Kidney tubule cell (primary cell): Measurements from ENCODE around the gene FBXW5.

Experiments used
- DNase-seq: peaks from one replicate; pipeline ENCODE4 v3.0.0-alpha.2; 2018; ENCODE audit warnings: low spot score

The FBXW5 gene

DNA sequence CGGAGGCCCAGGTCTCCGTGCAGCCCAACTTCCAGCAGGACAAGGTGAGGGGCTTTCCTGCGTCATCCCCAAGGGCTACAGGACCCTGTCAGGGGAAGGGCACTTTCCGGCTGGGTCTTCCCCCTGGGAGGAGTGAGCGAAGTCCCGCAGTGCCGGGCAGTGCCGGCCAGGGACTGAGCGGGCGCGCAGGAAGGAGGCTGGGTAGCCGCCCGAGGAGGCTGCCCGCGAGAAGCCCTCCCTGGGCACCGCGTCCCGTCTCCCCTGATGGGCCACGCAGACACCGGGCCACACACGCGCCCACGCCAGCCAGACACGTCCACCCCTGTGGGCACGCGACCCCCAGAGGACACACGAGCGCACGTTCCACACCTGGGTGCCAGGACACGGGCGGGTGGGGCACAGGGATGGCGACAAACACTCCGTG, 33.1 kb upstream of the FBXW5 start:
- no peak for DNase-seq

DNA sequence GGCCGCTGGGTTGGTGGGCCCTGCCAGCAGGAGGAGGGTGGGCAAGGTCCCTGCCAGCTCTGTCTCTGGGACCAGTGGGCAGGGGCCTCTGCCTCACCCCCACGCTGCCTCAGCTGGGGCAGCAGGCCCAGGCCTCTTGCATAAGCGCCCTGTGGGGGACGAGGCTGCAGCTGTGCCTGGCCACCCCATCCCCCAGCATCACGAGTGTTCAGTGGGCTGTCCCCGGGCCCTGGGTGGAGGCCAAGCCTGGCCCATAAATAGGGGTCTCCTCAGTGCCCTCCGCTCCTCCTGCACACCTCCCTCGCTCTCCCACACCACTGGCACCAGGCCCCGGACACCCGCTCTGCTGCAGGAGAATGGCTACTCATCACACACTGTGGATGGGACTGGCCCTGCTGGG, 32.7 kb upstream of the FBXW5 start, which contains the start of gene PTGDS:
TSS of gene PTGDS (plus strand) at position 282 of the 400 bp plus-strand sequence. CDS start at position 357, 75 bp downstream.
- DNase-seq = no peak

DNA sequence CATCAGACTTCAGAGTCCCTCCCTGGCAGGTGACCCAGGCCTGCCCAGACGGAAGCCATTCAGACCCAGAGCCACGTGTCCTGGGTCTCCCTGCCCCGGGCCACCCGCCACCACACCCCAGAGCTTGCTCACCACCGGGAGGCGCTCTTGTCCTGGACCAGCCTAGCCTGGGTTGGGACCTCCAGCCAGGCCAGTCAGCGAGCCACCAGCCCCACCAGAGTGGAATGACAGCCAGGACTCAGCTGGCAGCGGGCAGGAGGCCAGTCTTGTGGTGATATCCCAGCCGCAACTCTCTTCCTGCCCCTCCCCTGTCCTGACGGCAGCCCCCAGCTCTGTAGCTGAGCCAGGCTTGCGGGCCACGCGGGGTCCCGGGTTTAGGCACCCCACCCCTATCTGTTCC, 31.1 kb upstream of the FBXW5 start:
- no peak for DNase-seq

DNA sequence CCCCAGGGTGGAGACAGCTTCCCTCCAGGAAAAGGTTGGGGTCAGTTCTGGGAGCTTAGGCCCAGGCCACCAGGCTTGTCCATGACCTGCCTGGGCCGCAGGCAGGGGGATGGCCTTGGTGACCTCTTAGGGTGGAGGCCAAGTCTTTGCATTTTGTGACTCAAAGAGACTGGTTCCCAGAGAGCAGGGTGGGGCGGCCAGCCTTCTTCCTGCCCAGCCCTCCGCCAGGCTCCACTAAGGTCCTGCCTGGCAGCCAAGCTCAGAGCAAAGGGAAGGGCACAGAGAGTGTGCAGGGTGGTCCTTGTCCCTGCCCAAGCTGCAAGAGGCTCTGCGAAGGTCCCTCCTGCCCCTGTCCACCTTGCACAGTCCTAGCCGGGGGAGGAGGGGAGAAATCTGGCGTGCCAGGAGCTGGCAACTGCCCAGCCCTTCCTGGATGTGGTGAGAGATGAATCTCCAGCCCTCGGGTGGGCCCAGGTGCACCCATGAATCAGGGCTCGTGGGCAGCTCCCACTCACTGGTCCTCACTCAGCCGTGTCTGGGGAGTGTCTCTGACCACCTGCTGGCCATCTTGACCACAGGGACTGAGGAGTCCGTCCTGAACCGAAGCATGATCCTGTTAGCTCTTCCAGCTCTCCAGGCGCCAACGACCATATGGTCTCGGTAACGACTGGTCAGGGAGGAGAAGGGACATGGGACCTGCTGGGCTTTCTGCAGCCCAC, 30.4 kb upstream of the FBXW5 start:
- peak; percentile 29 for DNase-seq

DNA sequence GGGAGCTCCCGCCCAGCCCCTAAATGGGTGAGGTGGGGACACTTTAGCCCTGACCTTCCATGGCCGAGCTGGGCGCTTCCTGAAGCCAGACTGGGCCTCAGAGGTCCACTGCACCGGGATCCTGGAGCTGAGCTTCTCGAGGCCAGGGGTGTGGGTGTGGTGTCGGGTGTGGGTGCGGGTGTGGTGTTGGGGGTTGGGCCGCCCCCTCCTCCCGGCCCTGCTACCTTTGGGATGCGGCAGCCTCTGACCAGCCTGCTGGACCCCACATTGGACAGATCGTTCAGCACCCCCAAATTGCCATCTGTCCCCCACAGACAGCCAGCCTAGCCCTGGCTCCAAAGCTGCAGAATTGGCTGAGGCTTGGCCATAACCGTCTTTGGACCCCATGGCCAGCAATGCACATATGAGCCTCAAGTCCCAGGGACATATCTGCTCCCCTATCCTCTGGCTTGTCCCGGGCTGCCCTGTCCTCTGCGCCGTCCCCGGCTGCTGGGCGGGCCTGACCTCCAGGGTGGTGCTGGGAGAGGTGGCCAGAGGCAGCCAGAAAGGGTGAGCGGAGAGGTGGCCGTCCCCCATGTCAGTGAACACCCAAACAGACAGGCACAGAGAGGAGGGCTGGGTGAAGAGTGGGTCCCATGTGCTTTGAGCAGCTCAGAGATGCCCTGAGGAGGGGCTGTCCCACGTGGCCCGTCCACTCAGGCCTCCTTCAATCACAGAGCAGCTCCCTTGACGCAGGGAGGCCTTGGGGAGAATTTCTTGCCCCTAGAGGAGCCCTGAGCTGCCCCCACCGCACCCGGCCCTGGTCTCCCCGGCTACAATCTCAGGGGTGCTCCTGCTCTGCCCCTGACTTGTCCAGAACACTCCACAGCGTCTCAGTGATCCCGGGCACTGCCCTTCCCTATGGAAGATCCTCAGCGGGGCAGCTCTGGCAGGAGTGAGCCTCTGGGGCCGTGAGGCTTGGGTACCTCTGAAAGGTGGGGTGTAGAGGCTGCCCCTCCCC, 29.4 kb upstream of the FBXW5 start:
- DNase-seq = no peak

DNA sequence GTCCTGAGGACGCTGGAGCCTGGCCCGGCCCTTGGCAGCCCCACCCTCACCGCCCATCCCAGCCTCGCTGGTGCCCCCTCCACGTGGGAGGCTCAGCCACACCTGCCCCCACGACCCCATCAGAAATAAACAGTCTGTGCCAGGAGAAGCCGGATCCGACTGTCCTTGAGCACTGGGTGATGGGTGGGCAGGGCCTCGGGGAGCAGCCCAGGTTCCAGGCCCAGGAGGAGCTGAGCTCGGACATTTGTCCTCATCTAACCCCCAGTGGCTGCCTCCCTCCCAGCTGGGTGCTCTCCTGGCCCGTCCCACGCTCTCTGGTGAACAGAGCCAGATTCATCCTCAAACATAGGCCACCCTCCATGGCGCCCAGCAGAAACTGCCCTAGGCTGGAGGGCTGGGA, 28.2 kb upstream of the FBXW5 start:
- no peak for DNase-seq

DNA sequence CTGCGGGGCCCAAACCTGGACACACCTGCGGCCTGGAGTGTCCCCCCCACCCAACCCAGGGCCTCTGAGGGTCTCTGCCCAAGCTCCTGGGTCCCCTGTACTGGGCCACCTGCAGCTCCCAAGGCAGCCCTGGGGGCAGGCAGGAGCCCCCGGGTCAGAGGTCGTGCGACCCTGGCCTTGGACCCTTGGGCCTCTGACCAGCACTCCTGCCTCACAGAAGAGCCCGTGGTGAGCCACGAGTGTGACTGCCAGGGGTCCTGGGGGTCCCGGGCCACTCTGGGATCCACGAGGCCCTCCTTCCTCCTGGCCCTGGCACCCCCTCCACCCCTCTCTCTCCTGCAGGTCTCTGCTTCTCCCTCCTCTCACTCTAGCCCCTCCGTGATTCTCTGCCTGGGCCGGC, 27.8 kb upstream of the FBXW5 start:
- DNase-seq = no peak

DNA sequence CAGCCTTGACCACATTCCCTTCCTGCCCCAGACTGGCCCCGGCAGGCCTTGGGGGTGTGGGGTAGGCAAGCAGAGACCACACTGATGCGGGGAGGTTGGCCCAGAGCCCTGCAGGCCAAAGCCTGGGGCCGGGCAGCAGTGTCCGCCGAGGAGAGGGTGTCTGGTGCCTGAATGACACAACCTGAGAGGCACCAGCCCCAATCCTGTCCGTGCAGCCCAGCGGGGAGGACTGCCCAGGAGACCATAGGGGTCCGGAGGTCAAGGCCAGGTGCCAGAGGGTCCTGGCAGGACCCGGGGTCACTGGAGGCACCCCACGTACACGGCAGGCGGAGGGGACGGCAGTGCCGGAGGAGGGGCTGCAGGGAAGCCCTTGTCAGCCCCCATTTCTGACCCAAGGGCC, 27.2 kb upstream of the FBXW5 start:
- DNase-seq = no peak

DNA sequence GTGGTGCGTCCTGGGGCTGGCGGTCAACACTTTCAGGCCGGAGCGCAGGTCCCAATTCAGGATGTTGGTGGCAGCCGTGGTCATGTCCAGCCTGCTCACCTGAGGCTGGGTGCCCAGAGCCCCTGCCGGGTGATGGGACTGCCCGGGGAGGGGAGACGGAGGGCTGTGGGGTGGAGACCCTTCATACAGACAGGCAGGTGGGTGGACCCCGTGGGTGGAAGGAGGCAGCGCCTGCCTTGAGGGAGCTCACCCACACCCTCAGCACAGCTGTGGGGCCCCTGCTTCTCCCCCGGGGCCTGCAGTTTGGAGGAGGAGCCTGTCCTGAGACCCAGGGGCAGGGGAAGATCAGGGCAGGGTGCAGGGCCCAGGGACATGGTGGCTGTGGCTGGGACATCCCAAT, 25.8 kb upstream of the FBXW5 start:
- no peak for DNase-seq

DNA sequence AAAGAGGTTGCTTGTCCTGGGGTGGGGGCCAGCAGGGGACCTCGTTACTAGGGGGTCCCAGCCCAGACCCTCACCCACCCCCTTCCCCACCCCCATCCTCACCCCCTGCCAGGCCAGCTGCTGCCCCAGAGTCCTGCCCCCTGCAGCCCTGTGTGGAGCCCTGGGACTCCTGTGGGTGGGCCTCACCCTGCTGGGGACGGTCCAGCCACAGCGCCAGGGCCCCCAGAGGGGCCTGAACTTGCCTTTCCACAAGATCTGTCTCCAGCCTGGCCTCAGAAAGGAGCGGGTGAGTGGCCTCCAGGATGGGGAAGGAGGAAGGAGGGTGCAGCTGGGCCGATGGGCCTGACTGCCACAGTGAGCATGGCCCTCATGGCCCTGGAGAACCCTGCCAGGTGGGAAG, 25.2 kb upstream of the FBXW5 start:
- DNase-seq = no peak

DNA sequence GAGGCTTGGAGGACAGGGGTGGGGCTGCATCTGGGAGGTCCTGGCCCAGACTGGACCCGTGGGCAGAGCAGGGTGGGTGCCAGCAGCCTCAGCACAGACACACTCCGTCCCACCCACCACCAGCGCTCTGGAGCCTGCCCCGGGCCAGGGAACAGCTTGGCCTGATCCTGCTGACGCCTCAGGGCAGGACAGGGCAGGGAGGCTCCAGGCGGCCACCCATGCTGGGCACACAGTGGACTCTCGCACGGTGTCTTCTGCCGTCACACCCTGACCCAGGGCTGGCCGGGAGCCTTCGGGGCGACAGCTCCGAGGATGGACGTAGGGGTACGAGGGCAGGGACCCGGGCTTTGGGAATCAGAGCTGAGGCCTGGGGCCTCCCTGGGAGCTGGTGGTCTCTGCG, 24.6 kb upstream of the FBXW5 start:
- no peak for DNase-seq

DNA sequence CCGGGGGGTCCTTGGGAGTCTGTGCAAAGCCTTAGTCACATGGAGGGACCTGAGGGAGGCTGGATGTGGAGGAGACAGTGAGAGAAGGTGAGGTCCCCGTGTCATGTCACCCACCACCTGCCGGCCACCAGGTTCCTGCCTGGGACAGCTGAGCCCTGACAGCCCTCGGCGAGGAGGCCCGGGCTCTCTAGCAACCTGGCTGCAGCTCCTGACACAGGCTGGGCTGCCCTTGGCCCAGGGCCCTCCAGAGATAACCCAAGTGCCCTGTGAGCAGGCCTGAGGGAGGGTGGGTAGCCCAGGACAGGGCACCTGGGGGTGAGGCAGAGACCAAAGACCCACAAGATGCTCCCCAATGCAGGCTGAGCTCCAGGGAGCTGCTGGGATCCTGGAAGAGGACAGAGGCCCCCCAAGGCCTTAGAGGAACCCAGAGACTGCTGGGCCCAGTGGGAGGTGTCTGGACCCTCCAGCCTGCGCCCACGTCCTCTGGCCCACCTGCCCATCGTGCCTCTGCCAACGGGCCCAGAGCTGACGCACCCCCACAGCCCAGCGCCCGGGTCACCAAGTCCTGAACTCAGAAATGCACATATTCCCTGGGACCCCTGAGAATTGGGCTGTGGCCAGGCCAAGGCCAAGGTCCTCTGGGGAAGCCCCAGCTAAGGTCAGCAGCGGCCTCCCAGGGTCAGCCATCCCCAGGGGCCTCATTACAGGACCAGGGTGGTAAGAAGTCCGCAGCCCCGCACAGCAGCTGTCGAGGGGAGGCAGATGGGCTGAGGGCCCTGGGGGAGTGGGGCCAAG, 24.0 kb upstream of the FBXW5 start:
- no peak for DNase-seq

DNA sequence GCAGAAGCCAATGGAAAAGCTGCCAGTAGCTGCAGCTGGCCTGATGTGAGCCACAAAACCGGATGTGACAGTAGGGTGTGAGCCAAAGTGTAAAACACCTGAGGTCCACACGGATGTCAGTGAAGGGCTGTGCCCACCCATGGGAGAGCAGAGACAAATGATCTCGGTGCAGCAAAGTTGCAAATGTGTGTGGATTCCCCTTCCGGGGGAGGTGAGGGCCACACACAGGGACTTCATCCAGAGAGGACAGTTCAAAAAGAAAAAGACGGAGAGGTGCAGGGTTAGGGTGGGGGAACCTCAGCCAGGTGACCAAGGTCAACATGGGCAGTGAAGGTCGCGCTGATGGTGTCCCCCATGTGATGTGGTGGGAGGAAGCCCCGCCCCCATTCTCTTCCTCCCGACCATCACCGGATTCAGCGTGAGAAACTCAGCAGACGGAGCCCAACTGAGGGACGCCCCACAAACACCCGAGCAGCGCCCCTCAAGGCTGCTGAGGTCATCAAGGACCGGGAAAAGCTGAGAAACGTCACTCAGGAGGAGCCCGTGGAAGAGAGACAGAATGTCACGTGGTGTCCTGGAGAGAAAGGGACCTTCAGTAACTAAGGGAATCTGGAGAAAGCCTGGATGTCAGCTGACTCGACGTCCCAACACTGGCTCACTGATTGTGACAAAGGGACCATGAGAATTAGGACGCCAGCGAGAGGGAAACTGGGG, 21.4 kb upstream of the FBXW5 start:
- DNase-seq = no peak

DNA sequence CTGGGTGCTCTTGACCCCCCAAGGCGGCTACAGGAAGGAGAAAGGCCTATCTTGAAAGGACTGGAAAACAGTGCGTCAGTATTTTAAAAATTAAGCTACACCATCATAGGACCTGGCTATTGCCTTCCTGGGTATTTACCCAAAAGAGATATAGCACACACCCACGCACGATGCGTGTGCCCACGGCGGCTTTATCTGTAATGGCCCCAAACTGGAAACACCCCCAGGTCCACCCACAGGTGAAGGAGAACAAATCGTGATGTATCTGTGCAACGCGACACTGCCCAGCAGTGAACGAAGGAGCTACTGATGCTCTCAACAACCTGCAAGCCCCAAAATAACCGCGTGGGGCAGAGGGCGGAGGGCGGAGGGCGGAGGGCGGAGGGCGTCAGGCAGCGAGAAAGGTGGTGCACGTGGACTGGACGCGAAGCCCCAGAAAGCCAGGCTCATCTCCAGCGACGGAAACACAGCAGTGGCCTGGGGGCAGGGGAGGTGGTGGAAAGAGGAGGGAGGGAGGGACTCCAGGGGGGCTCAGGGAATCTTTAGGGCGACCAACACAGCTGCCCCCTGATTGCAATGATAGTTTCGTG, 20.4 kb upstream of the FBXW5 start:
- no peak for DNase-seq

DNA sequence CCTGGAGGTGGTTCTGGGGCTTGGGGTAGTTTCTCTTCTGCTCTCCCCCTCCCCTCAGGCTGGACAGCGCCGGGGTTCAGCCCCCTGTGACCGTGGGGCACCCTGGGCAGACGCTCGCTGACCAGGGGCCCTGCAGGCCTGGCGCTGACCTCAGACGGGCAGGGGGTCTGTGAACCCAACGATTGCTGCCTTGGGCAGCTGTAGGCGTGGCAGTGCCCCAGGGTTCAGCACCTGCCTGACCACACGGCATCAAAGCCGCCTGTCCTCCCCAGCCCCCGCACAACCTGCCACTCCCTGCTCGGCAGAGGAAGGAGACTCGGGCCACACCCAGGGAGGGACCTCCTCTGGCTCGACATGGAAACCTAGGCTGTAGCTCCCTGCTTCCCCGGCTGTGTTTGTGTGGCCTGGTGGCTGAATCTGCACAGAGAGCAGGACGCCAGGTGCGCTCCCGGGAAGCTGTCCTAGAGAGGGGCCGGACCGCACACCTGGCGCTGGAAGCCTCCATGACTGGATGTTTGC, 19.7 kb upstream of the FBXW5 start:
- DNase-seq = no peak

DNA sequence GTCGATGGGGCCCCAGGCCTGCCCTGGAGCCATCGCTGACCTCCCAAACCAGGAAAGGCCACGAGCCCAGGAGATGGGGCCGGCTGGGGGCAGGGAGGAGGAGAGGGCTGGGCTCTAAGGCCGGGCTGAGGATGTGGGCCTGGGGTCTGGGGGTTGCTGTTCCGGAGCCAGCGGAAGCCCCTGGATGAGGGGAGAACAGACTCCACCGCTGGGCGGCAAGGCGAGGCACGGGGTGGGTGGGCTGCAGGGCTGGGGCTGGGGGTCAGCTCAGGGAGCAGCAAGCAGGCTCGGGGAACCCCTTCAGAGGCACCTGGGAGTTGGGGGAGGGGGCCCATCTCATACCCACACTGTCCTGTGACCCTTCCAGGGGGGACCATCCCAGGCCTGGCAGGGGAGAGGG, 19.2 kb upstream of the FBXW5 start:
- DNase-seq = no peak

DNA sequence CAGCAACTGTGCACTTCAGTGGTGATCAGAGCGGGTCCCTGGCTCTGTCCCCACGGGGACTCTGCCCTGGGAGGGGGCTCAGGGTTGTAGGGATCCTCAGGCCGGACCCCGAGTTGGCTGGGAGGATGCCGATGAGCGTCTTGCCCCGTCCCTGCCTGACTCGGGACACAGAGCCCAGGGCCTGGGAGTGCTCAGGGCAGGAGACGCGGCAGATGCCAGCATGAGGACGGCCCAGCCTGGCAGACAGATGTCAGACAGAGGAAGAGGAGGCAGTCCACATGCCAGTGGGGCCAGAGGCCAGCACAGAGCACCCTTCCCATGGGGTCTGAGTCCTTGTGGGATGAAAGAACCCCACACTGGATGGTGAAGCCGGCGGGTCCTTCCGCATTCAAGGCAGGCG, 18.8 kb upstream of the FBXW5 start:
- DNase-seq = no peak

DNA sequence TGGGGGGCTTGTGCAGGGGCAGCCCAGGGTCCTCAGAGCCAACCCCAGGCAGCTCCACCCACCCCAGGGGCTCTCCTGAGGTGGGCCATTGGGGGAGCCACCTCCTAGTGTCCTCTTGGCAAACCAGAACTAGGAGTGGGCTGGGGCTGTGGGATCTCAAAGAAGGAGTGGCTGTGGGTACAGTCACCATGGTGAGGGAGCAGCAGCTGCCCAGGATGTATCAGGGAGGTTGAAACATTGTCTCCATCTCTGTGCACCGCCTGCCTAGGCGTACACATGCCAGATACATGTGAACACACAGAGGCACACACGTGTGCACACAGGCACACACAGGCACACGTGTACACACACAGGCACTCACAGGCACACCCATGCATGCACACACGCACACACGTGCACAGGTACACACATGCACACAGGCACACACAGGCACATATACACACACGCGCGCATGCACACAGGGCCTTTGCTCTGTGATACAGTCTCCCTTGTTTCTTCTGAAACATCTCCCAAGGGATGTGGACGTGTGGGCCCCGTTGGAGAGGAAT, 18.2 kb upstream of the FBXW5 start:
- DNase-seq = no peak

DNA sequence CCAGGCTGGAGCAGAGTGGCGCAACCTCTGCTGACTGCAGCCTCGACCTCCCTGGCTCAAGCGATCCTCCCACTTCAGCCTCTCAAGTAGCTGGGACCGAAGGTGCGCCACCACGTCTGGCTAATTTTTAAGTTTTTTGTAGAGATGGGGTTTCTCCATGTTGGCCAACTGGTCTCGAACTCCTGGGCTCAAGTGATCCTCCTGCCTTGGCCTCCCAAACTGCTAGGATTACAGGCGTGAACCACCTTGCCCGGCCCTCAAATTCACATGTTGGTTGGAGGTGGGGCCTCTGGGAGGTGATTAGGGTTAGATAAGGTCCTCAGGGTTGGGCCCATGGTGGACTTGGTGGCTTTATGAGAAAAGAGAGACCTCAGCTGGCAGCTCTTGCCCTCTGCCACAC, 17.6 kb upstream of the FBXW5 start:
- DNase-seq = no peak

DNA sequence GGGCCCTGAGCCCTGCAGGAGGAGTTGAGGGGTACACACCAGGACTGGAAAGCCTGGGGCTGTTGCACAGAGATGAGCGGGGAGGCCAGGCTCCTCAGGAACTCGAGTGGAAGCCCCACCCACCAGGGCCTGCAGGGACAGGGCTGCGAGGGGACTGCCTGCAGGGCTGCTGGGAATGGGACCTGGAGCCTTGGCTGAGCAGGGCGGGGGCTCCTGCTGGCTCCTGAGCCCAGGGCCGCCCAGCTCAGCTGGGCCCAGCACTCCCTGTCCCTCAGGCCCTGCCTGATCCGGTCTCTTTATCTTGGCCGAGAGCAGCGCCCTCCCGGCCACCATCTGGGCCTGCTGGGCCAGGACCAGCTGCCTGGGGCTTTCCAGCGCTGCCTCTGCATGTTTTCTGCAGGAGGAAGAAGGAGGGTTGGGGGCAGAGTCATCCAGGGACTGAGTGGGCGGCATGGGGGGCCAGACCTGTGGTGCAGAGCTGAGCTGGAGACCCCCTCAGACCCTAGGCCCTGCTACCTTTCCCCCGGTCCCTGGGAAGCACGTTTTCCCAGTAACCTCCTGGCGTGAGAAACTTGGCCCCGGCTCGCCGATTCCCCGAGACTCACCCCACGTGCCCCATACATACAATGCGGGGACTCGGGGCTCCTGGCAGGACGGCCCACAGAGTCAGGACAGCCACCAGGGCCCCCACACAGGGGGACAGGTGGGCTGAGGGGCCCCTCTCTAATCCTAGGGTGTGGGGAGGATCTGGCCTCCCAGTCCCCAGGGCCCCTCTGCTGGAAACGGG, 16.9 kb upstream of the FBXW5 start:
- DNase-seq = no peak
